Measurements from ENCODE around the gene HES3. TPM values are rescaled to one million over a fixed set of nuclear protein-coding genes. Genes with fewer than 3 reads are reported as not detected.

The HES3 gene
- total and polyA plus RNA-seq, 10 of the 15 experiments (the other 5 are each of a cell fraction or from before 2014, with no cell fraction given), result not detected

- TF ChIP-seq ZBTB11 (CRISPR knock-in tag; IDR thresholded peaks at IDR 0.05), result no peak
Measured at GRCh38 chr1:6273380-6273891, 29.5 kb downstream of the HES3 start (continued).

GRCh38 chr1:6274102-6274501 is 30.1 kb downstream of the HES3 start:
- in situ Hi-C loops (cut with MboI) (no loop called here), intact Hi-C loops (cut with micrococcal nuclease; ENCODE audit: unreplicated experiment) (no loop called here)
- SMC1A ChIA-PET (ENCODE audit: uncharacterized antibody, unreplicated experiment), result no interaction called here
- RAD21 ChIA-PET (ENCODE audit: unreplicated experiment), result interaction anchor here (0.6 kb wide), 1 partner anchor 22 kb away, joined by 4 read pairs; no protein-coding TSS in a partner anchor
- no TSS peak for BruUV-seq (replicated peaks)
- Histone ChIP-seq H3K4me3 (no peak overlapping the region), H3K27me3 (replicated peaks in 1 of 2; ENCODE audit: control insufficient read depth in 2 of 2, insufficient read depth in 2 of 2, low read length in 1 of 2) (no peaks in the 10 kb centered on the region), H3K79me2 (ENCODE audit: control insufficient read depth, insufficient read depth, low read length) (no peaks in the 10 kb centered on the region), H3K9ac (ENCODE audit: control insufficient read depth, insufficient read depth, low read length) (no peak overlapping the region), H3K4me1 (ENCODE audit: control insufficient read depth, insufficient read depth, low read length) (no peaks in the 10 kb centered on the region), H4K20me1 (ENCODE audit: control insufficient read depth, insufficient read depth) (no peaks in the 10 kb centered on the region; the same call in 1 of the 2 replicates), H3K36me3 (ENCODE audit: control insufficient read depth in 2 of 2, insufficient read depth in 2 of 2, low read length in 1 of 2) (peaks cover 0 to 6% of the 10 kb centered on the region in 2 experiments; a peak in 2 of 4 replicates), H3K4me2 (ENCODE audit: control insufficient read depth, insufficient read depth) (no peak overlapping the region), H3K9me3 (replicated peaks; ENCODE audit: control insufficient read depth, insufficient read depth, low read length) (no peaks in the 10 kb centered on the region), H2AFZ (ENCODE audit: control insufficient read depth, low read depth, low read length) (no peak overlapping the region), H3K27ac (ENCODE audit: control insufficient read depth, insufficient read depth) (no peak overlapping the region)
- no peak for FAIRE-seq
- 92% methylated on average over 11 of the region's 11 CpGs for WGBS (ENCODE audit: insufficient coverage, insufficient replicate concordance, low lambda C conversion rate, missing lambda C conversion rate)
- DNase-seq (ENCODE audit: low read depth, low spot score), result no peak
- POLR2A ChIA-PET, result no interaction called here
- ATAC-seq, result no peak
- no peak for TF ChIP-seq NRF1 (conservative IDR thresholded peaks at IDR 0.05; ENCODE audit: low read depth, low read length)
- TF ChIP-seq RELB (IDR thresholded peaks at IDR 0.05; ENCODE audit: low read depth), result no peak
- TF ChIP-seq USF2 (IDR thresholded peaks at IDR 0.05; ENCODE audit: borderline replicate concordance, low read depth, low read length), result no peak
- TF ChIP-seq BRCA1 (IDR thresholded peaks at IDR 0.05; ENCODE audit: low read depth, low read length), result no peak
- CTCF ChIA-PET, result no interaction called here

All from GM12878 (cell line).